Raji (cell line): ENCODE measurements around the gene SKI.

Experiments used
- POLR2A ChIP-seq: IDR thresholded peaks from 2 replicates; pipeline ENCODE4 v1.6.1; 2011; ENCODE audit warnings: low read depth, low read length, control low read depth; ENCODE audit not compliant: insufficient read depth

Gene SKI

DNA sequence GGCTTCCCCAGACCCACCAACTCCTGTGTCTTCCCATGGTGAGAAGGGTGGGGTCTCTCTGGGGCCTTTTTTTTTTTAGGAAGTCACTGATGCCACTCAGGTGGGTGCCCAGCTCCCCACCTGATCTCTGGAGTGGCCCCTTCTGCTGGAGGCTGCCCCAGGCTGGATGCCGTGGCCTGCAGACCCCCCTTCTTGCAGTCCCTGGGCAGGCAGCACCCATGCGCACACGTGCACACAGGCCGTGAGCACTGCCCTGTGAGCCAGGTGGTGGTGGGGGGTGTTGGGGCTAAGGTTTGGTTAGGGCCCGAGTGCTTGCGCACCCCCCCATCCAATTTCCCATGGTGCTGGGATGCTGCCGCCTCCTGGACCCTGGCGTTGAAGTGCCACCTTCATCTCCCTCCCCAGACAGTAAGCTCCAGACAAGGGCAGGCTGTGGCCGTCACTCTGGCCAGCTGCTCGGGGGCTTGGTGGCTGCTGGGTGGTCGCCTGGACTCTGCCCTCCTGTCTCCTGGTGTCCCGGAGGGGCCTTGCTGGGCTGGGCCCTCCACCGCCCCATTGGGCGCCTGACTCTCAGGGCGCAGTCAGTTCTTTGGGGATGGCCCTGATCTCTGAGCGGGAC, 50.6 kb downstream of the SKI start:
- TF ChIP-seq POLR2A, result no peak

DNA sequence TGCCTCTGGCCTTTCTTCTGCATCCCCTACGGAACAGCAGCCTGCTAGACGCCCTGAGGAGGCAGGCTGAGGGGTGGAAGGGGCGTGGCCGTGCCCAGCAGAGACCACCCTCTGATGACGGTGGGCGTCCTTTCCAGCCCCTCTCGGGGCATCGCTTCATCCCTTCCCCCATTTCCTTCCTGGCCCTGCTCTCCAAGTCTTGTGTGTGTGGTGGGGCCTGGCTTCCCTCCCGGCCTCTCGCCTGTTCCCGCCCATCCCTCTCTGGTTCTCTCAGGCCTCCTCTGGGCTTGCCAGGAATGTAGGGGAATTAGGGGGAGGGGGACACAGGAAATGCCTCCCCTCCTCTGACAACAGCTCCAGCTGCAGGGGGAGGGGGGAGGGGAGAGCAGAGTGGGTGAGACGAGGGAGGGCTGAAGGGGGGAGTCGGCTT, 51.1 kb downstream of the SKI start:
- no peak for TF ChIP-seq POLR2A

DNA sequence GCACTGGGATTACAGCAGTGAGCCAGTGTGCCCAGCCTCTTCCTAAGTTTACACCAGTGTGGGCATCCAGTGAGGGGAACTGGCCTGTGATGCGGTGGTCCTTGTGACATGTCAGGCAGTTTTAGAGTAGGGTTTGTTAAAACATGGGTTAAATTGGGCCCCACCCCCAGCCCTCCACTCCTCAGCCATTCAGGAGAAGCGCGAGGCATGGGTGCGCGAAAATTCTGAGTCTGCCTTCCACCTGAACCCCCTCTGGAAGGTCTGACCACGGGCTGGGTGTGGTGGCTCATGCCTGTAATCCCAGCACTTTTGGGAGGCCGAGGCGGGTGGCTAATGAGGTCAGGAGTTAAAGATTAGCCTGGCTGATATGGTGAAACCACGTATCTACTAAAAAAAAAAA, 51.7 kb downstream of the SKI start:
- TF ChIP-seq POLR2A, result no peak

- TF ChIP-seq POLR2A, result no peak
Measured at GRCh38 chr1:2282556-2283270, 54.6 kb downstream of the SKI start.

GRCh38 chr1:2283371-2283990, 55.4 kb downstream of the SKI start:
- TF ChIP-seq POLR2A, result no peak

GRCh38 chr1:2283991-2284895, 56.1 kb downstream of the SKI start:
- no peak for TF ChIP-seq POLR2A

DNA sequence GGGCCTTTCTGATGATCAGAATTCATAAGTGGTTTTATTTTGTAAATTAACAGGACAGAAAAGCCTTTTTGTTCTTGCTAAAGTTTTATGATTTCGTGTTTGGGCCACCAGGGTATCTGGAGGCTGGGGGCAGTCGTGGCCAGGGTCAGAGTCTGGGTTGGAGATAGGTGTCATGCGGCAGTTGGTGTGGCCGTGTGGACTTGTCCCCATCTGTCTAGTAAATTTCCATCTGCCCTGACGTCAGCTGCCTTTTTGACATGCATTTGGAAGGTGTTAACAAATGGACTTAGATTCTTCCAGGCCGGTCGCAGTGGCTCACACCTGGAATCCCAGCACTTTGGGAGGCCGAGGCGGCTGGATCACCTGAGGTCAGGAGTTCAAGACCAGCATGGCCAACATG, 56.8 kb downstream of the SKI start:
- no peak for TF ChIP-seq POLR2A

GRCh38 chr1:2286923-2287322, 58.8 kb downstream of the SKI start:
- no peak for TF ChIP-seq POLR2A

- TF ChIP-seq POLR2A, result no peak
Measured at GRCh38 chr1:2287649-2288048, 59.5 kb downstream of the SKI start.

DNA sequence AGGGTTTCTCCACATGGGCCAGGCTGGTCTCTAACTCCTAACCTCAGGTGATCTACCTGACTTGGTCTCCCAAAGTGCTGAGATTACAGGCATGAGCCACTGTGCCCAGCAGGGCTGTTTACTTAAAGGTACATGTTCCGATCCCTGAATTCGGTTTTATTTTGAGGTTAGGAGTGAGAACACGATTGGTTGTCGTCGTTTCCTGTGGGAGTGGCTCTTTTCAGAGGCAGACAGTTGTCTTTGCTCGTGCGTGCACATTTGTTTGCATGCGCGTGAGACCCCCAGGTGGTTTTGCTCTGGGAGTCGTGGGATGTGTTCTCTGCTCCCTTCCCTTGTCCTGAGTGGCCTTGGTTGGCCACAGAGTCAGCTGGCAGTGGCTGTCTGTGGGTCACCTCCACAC, 60.2 kb downstream of the SKI start:
- no peak for TF ChIP-seq POLR2A

DNA sequence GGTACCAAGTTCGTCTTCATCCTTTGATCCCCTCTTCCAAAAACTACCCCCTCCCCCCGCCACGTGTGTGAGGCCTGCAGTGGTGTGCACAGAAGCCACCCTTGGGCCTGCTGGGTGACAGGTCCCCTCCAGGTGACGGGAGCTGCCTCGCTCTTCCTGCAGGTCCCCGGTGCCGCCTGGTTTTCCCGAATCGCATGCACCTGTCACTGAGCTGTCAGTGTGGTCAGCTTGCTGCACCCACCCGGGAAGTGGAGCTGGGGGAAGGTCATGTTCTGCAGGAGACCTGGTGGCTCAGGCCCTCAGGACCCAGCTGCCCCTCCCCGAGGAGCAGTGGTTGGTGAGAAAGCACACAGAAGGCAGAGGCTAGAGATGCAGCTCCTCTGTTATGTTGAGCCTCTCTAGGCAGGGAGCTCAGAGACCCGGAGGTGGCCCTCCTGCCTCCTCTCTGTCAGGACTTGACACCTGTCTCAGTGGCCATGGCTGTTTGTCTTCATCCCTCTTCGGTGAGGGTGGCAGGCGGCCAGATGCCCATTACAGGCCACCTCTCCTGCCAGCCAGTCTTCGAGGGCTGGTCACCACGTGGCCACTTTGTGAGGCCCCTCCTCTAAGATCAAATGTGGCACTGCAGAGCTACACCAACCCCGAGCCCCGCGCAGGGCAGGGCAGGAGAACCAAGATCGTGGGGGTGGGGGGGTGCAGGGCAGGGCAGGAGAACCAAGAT, 60.9 kb downstream of the SKI start:
- TF ChIP-seq POLR2A, result no peak

- no peak for TF ChIP-seq POLR2A
Measured at GRCh38 chr1:2289607-2290006, 61.5 kb downstream of the SKI start.

DNA sequence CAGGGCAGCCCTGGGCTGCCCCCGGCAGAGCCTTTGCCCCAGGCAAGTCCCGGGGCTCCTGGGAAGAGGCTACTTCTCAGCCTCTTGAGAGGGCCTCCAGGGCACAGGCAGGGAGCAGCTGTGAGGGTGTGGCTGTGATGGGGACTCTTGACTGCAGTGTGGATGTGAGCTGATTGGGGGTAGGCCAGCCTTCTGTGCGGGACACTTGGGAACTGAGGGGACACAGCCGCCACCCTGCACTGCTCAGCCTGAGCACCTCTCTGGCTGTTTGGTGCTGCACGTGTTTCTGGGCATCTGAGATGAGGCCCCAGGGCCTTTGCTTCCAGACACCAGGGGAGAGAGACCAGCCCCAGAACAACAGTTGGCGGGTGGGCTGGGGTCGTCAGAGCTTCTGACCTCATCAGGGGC, 62.1 kb downstream of the SKI start:
- no peak for TF ChIP-seq POLR2A

- no peak for TF ChIP-seq POLR2A
Measured at GRCh38 chr1:2290595-2291510, 62.7 kb downstream of the SKI start.
